HEK293T (cell line): ENCODE results near the gene CGA.

Experiments used
- BHLHE40 ChIP-seq: fragments of 450-650 bp; IDR thresholded peaks from 2 replicates; pipeline ENCODE4 v1.6.1; 2016; ENCODE audit warnings: mild to moderate bottlenecking, moderate library complexity, borderline replicate concordance
- HDGF ChIP-seq: fragments of 450-650 bp; IDR thresholded peaks from 2 replicates; pipeline ENCODE4 v1.6.1; 2017; ENCODE audit warnings: antibody characterized with exemption, borderline replicate concordance
- NFRKB ChIP-seq: fragments of 450-650 bp; IDR thresholded peaks from 2 replicates; pipeline ENCODE4 v1.6.1; 2016; ENCODE audit warnings: mild to moderate bottlenecking, moderate library complexity
- SP1 ChIP-seq: fragments of 450-650 bp; IDR thresholded peaks from 2 replicates; pipeline ENCODE4 v1.6.1; 2017

GRCh38 chr6:87101067-87101466 lies 6.2 kb upstream of the CGA start:
- no peak for TF ChIP-seq NFRKB
- no peak for TF ChIP-seq BHLHE40
- TF ChIP-seq SP1, result no peak
- no peak for TF ChIP-seq HDGF
